ENCODE results near the gene GLRX3.

GRCh38 chr10:130200179-130201042 is 64.2 kb downstream of the GLRX3 start:
- TF ChIP-seq CTCF (IDR thresholded peaks at IDR 0.05) (no peak), POLR2A (IDR thresholded peaks at IDR 0.05) (no peak)

Measured in right lobe of liver (tissue), 4 donors.